ENCODE results near the gene GPRC5B.

GPRC5B gene

DNA sequence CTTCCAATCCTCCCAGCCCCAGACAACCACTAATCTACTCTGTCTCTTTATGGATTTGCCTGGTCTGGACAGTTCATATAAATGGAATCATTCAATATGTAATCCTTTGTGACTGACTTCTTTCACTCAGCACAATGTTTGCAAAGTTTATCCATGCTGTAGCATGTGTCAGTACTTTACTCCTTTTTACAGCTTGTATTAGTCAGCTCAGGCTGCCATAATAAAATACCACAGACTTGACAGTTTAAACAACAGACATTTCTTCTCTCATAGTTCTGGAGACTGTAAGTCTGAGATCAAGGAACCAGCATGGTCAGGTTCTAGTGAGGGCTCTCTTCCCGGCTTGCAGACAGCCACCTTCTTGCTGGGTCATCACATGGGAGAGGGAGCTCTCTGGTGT, 41.3 kb downstream of the GPRC5B start:
- DNase-seq (ENCODE audit: low spot score) = no peak

DNA sequence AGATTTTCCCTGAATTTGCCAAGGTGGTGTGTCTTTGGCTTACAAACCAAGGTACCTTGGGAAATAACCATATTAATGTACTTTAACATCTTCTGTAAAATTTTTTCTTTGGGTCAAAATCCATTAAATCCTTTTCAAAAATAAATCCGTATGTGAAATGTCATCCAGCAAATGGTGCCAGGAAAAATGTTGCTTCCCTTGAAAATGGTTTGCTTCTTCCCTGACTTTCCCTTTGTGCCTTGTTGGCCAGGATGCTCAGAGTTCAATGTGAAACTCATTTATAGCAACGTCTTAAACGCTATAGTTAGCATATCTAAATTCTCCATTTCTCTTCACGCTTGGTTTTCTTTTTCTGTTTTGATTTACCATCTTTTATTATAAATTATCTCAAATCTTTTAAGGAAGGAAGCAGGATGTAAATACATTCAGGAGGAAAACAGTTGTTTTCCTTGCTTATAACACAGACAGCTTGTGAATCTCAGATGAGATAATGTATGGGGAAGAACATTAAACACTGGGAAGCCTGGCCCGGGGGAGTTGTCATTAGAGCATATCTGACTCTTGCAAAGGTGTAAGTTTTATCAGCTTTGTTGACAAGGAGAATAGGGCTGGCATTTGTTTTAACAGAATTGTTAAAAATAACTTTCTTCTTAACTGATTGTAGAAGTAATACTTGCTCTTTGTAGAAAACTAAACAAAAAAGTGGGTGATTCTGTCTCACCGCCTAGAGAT, 42.1 kb downstream of the GPRC5B start:
- no peak for DNase-seq (ENCODE audit: low spot score)

DNA sequence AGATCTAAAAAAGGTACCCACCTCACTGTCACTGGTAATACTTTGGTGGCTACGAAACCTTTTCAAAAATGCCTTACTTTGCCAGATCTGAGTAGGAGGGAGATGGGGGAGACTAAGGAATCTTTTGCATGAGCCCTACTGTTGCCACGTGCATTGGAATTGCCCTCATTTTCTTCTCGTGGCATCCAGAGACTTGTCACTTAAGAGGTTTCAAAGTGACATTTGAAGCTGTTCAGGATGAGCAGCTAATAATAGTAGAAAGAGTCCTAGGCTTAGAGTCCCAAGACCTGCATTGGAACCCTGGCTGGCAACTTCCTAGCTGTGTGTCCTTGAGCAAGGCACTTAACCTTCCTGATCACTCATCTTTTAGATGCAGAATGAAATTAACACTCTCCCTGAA, 43.5 kb downstream of the GPRC5B start:
- no peak for DNase-seq (ENCODE audit: low spot score)

DNA sequence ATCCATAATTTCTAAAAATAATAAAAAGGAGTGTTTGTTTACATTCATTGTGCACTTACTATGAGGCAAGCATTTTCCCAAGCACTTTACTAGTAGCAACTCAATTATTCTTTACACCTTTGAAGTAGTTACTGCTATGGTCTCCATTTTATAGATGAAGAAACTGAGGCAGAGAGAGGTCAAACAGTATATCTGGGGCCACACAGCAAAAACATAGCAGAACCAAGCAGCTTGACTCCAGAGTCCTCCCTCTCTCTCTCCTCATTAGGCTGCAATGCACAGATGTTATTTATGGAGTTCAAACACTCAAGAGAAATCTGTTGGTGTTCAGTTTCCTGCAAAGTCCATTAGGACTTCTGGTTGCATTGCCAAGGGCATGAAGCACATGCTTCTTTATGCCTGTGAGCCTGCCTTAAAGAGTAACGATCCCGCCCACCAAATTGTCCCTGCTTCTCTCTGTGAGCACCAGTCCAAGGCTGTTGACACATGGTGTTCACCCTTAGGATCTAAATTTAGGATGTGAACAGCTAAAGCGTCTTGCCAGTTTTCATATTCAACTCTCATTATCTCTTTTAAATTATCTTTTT, 44.0 kb downstream of the GPRC5B start:
- no peak for DNase-seq (ENCODE audit: low spot score)

DNA sequence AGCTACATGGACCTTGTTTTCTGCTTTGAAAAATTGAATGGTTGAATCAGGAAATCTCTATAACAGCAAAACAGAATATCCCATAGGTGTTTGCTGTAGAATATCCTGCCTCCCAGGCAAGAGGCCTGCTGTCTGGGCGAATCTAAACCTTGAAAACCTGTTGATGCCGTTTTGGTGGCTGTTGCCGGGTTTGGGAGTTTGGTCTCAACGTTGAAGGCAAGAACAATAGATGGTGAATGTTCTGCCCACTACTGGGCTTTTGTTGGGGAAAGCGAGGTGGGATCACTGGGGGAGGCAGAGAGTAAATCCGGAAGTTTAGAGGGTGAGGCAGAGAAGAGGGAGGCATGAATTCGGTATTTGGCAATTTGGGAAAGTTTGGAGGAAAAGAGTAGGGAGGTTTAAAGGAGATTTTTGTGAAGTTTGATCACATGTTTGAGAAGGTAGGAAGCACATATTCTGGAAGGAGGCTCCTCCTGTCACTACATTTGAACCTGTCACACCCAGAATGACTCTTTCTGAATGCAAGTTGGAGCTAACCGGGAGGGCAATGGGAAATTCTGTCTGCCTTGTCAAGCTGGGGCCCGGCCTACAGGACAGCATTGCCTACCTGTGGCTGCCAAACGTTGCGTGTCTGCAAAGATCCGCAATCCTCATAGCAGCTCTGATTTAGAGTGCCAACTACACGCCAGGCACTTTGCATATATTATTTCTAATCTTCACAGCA, 46.5 kb downstream of the GPRC5B start:
- DNase-seq (ENCODE audit: low spot score) = no peak

DNA sequence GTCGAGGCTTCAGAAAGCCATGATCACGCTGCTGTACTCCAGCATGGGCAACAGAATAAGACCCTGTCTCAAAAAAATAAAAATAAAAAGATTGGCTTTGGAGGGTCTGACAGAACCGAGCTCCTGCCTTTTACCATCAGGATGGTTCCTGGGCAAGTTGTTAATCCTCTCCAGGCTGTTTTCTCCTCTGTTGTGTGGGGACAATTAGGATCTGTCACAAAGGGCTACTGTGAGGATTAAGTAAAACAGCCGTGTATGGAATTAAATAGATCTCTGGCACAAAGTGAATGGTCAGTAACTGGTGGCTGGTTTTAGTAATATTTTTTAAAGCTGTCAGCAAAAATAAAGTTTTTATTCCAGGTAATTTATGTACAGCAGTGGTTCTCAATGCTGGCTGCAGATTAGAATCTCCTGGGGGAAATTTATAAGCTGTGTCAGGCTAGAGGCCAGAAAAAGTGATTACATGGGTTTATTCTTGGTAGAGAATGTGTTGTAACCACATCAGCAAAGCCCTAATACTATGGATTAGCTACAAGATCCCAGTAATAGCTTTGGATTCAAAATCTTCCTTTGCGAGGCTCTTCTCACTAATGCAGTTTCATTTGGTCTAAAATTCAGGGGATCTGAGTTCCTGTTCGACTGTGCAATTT, 47.2 kb downstream of the GPRC5B start:
- DNase-seq (ENCODE audit: low spot score) = no peak

DNA sequence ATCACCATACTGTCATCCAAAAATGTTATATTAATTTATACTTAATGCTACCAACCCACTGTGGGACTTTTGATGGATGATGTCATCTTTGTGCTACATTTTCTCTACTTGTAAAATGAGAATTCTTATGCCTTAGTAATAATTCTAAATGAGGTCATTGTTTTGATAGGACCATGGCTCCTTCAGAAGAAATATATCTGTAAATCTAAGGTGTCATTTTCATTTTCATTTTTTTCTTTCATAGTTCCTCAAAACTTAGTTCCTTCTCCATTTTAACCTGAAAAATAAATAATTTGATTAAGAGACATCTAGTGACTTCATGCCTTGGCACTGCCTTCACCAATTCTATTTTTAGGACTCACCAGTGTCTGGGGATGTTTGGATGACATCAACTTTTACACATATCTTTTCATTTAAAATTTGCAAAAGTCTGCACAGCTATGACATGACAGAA, 48.7 kb downstream of the GPRC5B start:
- DNase-seq (ENCODE audit: low spot score) = no peak

DNA sequence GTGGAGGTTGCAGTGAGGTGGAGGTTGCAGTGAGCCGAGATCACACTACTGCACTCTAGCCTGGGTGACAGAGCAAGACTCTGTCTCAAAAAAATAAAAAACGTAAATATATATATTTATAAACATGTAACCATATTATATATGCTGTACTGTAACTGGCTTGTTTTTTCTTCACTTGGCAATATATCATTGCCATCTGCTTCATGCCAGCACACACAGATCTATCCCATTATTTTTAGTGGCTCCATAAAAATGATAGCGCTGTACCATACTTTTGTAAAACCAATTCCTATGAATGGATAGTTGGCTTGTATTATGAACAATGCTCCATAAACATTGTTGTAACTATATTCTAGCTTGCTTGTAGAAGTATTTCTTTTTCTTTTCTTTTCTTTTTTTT, 49.5 kb downstream of the GPRC5B start:
- DNase-seq (ENCODE audit: low spot score) = no peak

DNA sequence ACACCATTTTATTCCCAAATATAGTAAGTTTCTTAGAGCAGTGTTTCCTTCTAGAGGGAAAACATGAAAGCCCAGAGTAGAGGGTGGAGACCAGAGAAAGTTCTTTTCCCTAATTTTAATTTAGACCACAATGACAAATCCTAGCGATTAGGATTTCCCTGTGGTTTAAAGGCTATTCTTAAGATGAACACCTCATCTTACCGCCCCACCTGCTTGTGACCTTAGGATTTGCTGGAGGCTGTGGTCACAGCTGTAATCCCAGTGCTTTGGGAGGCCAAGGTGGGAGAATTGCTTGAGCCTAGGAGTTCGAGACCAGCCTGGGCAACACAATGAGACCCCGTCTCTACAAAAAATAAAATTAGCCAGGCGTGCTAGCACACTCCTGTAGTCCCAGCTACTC, 51.1 kb downstream of the GPRC5B start:
- no peak for DNase-seq (ENCODE audit: low spot score)

DNA sequence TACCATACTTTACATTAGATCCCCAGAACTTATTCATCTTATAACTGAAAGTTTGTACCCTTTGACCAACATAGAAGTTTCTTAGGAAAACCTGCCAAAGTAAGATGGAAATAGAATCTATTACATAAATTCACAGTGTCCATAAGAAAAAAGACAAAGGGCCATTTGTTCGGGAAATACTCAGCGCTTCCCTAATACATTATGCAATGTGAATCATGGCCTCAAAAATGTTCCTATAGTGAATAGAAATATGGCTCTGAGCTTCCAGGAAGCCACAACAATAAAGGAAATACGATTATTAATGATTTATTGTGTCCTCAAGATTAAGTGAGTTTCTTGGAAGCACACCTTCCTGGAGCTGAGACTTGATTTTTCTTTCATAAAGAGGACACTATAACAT, 51.5 kb downstream of the GPRC5B start:
- no peak for DNase-seq (ENCODE audit: low spot score)

DNA sequence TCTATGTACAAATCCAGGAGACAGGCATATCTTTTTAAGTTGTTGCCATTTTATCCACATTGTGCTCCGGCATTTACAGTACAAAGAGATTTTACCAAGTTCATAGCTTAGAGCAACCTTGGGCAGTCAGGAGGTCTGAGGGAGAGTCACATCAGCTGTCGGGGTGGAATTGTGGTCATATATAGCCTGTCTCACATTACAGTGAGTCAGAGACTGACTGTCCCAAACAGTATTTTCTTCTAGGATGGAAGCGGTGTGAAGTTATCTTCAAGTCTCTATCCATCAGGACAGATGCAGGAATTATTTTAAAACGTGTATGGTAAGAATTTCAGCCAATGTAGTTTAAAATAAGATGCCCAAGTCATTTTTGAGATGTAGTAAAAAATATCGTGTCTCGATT, 53.0 kb downstream of the GPRC5B start:
- DNase-seq (ENCODE audit: low spot score) = peak; percentile 38

DNA sequence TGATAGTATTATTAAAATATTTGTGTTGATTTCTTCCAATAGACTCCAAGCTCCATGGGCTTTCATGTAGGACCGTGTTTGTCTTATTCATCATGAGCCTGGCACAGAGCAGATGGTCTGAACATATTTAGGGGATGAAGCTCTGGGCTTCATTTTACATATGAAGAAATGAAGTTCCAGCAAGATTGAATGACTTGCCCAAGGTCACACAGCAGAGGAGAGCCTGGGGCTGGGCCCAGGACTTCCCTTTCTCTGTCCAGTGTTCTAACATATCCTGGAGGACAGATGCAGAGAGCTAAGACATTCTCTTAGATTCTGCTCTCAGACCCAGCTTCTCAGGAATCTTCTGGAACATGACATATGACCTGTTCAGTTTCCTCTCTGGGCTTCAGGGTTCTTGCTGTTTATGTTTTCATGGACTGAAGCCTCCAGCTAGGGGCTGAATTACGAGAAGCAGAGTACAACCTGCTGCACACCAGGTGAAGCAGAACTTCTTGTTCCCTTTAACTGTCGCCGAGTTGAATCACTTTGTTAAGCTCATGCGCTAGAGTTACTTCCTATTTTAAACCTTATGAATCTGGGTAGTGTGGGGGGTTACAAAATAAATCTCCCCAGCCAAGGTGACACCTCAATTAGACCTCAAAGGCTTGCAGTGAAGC, 53.6 kb downstream of the GPRC5B start:
- no peak for DNase-seq (ENCODE audit: low spot score)

DNA sequence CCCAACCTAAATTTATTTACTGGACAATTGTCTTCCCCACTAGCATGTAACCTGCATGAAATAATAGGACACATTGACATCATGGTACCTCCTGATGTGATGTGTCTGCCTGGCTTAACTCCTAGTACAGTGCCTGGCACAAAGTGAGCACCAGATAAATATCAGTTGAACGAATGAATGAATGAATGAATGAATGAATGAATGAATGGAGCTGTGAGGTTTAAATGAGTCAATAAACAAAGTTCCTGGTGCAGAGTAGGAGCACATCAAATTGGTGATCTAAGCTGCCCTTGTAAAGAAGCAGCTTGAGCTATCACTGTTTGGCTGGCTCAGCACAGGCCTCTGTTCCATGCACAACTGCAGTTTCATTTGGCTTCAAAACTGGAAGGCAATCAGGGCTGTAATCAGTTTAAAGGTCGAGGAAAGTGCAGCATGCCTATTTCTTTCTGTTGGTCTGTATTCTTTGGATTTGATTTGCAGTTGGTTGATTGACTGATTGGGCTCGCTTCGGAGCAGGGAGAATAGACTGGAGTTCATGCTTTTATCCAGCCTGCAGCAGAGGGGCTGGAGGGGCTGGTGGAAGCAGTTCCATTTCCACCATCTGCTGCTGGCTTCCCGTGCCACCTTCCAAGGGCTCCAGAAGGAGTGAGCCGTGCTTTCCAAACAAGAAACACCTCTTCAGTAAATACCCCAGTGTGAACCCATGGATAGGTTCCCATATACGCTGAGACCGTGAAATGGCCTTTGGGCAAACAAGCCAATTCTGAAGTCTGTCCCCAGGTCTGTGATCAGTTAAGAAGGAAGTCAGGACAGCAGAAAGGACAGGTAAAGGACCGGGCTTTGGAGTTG, 54.6 kb downstream of the GPRC5B start:
- DNase-seq (ENCODE audit: low spot score) = no peak

DNA sequence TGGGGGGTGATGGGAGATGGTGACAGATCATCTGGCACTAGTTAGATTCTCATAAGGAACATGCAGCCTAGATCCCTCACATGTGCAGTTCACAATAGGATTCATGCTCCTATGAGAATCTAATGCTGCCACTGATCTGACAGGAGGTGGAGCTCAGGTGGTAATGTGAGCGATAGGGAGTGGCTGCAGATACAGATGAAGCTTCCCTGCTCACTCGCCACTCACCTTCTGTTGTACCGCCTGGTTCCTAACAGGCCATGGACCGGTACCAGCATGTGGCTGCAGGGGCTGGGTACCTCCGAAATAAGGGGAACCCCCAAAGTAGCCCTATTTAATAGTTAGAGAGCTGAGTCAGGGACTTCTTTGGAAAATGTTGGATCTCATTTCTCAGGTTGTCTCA, 60.4 kb downstream of the GPRC5B start:
- no peak for DNase-seq (ENCODE audit: low spot score)

DNA sequence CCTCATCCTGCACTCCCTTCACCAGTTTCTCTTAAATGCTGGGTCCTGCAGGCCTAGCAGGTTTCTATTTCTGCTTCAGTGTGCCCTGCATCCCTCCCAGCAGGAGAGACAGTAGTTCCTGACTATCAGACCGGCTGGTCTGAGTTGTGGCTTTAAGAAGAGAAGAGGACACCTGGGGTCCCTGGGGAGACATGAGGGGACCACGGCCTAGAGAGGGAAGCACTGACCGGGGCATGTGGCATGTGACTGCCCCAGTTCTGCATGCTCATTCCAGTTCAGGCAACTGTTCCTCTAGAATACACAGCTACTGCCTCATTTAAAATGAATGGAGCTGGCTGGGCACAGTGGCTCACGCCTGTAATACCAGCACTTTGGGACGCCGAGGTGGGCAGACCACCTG, 61.3 kb downstream of the GPRC5B start:
- no peak for DNase-seq (ENCODE audit: low spot score)

DNA sequence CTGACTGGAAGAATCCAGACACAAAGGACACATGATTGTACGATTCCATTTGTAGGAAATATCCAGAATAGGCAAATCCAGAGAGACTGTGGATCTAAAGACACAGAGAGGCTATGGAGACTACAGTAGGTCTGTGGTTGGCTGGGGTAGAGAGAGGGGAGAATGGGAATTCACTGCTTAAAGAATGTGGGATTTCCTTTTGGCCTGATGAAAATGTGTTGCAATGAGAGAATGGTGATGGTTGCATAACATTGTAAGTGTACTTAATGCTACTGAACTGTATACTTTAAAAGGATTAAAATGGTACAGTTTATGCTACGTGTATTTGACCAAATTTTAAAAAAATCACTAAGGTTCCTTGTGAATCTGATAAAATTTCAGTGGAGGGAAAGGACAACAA, 62.1 kb downstream of the GPRC5B start:
- no peak for DNase-seq (ENCODE audit: low spot score)

DNA sequence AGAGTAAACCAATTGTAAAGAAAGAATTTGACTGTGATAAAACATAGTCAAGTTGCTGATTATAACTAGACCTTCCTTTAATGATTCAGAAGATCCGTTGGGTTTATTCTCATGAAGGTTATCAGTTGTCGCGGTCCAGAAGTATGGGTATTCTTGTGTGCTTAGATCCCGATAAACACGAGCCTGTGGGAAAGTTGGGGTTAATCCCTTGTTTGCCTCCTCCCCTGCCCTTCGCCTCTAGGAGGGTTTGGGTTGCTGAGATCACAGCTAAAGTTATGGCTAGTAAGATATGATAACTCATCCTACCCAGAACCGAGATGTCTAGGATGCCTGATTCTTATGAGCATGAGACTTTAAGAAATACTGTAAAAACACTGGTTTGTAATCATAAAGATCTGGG, 66.8 kb downstream of the GPRC5B start:
- DNase-seq (ENCODE audit: low spot score) = no peak

DNA sequence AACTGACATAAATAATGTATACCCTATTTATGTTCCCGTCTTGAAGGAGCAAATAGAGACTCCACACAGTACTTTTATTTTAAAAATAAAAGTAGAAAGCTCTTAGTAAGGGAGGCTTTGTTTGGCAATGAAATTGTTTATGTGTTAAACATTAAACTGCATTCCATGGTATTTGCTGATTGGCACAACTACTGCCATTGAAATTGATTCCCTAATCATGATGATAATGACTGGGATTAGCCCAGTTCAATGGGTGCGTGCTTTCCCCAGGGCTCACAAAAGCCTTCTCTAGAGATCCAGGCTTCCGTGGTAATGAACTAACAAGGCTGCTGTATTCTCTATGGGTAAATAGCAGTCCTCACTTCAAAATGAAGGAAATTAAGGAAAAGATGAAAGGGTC, 67.5 kb downstream of the GPRC5B start:
- no peak for DNase-seq (ENCODE audit: low spot score)

DNA sequence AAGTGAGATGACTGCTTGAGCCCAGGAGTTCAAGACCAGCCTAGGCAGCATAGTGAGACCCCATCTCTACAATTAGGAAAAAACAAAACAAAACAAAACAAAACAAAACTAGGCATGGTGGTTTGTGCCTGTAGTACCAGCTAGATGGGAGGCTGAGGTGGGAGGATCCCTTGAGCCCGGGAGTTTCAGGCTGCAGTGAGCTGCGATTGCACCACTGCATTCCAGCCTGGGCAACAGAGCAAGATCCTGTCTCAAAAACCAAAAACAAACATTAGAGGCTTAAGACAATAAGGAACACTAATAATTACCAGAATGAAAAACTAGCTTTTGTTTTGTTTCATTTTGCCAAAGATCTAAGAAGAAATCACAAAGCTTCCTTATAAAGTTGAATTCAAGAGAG, 69.2 kb downstream of the GPRC5B start:
- no peak for DNase-seq (ENCODE audit: low spot score)

DNA sequence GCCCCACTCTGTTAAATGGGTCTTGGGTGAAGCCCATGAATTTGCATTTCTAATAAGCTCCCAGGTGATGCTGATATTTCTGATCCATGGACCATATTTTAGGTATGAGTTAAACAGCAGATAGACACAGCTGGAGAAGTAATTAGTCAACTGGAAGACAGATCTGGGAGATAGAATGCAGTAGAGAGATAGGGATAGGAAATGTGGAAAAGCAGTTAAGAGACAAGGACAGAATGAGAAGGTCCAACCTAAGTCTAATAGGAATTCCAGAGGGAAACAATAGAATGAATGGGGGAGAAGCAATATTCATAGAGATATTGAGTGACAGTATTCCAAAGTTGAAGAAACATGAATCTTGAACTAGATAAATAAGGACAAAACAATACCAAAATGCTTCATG, 71.7 kb downstream of the GPRC5B start:
- DNase-seq (ENCODE audit: low spot score) = no peak

All from RKO (cell line).